Thyroid gland (tissue), 4 donors: Measurements from ENCODE around the gene NFKB1.

Experiments used
- POLR2A ChIP-seq, 2 donors: fragments of 450-650 bp; IDR thresholded peaks; one replicate each; pipeline ENCODE4 v1.6.1; 2017; ENCODE audit warnings: antibody characterized with exemption in 2 of 2, mild to moderate bottlenecking in 2 of 2, moderate library complexity in 1 of 2
- TF ChIP-seq, protein P1 (sequence below), 6 experiments: fragments of 200-600 bp in 3 of 6; fragments of 450-650 bp in 3 of 6; sonication (generic) in 3 of 6; IDR thresholded peaks; one replicate each; pipeline ENCODE4 v1.5.1; 2016 to 2019; ENCODE audit warnings: antibody characterized with exemption in 6 of 6, mild to moderate bottlenecking in 2 of 6, inconsistent platforms in 1 of 6, moderate library complexity in 1 of 6

DNA sequence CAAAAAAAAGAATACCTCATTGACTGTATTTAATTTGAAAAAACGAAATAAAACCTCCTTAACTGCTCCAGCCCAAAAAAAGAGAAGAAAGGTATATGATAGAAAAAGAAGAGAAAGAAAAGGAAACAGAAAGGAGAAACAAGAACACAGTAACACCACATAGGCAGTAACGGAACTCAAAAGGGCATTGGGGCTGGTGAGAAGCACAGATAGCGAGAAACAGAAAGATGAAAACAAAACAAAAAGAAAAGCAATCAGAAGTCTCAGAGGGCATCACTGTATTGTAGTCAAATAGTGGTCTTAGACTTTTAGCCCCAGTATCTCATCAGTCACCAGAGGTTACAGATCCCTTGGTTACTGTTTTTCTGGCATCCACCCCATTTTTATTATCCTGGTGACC lies 88.6 kb downstream of the NFKB1 start:
- TF ChIP-seq, protein P1, sequence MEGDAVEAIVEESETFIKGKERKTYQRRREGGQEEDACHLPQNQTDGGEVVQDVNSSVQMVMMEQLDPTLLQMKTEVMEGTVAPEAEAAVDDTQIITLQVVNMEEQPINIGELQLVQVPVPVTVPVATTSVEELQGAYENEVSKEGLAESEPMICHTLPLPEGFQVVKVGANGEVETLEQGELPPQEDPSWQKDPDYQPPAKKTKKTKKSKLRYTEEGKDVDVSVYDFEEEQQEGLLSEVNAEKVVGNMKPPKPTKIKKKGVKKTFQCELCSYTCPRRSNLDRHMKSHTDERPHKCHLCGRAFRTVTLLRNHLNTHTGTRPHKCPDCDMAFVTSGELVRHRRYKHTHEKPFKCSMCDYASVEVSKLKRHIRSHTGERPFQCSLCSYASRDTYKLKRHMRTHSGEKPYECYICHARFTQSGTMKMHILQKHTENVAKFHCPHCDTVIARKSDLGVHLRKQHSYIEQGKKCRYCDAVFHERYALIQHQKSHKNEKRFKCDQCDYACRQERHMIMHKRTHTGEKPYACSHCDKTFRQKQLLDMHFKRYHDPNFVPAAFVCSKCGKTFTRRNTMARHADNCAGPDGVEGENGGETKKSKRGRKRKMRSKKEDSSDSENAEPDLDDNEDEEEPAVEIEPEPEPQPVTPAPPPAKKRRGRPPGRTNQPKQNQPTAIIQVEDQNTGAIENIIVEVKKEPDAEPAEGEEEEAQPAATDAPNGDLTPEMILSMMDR (IDR thresholded peaks at IDR 0.05) = no peak
- TF ChIP-seq POLR2A (IDR thresholded peaks at IDR 0.05) = no peak
